Activated gamma-delta T cell treated with anti-CD3 and anti-CD28 coated beads, Interleukin-2, amount 50 U/mL, for 16 hours (primary cell): ENCODE measurements around the gene ANO5.

Experiments used
- DNase-seq: peaks from one replicate; pipeline ENCODE4 v3.0.0-alpha.2; 2020; ENCODE audit warnings: low read depth

ANO5 gene, protein sequence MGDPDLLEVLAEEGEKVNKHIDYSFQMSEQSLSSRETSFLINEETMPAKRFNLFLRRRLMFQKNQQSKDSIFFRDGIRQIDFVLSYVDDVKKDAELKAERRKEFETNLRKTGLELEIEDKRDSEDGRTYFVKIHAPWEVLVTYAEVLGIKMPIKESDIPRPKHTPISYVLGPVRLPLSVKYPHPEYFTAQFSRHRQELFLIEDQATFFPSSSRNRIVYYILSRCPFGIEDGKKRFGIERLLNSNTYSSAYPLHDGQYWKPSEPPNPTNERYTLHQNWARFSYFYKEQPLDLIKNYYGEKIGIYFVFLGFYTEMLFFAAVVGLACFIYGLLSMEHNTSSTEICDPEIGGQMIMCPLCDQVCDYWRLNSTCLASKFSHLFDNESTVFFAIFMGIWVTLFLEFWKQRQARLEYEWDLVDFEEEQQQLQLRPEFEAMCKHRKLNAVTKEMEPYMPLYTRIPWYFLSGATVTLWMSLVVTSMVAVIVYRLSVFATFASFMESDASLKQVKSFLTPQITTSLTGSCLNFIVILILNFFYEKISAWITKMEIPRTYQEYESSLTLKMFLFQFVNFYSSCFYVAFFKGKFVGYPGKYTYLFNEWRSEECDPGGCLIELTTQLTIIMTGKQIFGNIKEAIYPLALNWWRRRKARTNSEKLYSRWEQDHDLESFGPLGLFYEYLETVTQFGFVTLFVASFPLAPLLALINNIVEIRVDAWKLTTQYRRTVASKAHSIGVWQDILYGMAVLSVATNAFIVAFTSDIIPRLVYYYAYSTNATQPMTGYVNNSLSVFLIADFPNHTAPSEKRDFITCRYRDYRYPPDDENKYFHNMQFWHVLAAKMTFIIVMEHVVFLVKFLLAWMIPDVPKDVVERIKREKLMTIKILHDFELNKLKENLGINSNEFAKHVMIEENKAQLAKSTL

DNA sequence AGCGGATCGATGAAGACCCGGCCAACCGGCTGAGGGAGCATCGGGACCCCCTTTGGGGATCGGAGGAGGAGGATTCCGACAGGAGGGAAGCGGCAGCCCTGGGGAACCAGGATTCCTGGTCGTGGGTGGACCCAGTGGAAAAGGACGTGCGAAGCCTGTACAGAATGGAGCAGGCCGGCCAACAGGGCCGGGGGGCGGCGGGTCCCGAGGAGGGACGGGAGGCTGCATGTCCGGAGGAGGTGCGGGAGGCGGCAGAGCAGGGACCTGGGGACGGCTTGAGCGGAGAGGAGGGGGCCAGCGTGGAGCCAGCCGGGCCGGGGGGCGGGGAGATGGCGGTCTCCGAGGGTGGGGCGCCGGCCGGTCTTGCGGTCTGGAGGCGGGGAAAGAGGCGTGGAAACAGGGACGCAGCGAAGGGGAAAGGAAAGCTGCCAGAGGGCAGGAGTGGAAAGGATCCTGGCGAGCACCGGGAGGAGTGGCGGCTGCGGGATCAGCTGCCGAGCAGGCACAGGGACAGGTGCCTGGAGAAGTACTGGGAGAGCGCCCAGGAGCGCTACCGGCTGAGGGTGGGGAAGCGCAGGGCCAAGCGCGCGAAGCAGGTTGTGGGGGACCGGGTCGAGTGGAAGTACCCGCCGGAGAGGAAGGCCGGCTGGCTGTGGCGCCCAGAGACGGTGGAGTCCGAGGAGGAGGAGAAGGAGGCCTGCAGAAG is at the start of gene ANO5:
Gene ANO5 (plus strand): TSS at position 444 of the 706 bp plus-strand sequence. CDS start 408 bp downstream, outside the sequence.
- DNase-seq, result no peak

DNA sequence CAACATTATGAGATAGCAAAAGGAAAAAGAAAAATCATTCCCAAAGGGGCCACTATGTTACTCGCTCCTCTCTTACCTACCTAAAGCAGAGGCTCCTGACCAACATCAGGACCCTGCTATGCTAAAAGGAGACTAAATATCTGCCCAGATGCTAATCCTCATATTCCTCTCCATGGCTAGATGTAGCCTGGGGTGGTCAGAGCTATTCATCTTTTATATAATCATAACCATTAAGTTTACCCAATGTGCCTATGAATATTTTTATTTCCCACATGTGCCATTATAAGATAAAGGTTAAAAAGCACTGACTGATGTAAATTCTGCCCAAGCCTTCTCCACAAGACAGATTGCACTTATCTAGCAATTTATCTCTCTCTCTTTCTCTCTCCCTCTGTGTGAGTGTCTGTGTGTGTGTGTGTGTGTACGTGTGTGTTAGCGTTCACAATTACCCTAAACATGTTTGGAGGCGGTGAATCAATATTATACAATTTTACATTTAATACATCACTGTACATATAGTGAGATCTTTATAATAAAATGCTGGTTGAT is 41.2 kb upstream of the ANO5 start:
- no peak for DNase-seq

DNA sequence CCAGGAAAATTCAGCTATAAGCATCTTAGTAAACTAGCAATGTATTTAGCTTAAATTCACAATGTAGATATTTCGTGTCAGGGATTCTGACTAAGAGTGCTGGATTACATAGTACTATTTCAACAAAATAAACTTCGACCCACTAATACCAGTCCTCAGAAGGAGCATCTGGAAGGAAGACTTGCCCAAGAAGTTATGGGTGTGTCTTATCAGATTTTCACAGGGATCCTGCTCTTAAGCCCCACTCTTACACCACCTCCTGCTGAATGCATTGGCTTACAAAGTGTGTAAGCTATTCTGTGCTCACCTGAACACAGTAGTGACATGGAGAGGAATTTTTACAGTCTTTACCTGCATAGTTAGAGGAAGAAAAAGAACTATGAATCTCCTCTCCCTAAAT is 35.4 kb upstream of the ANO5 start:
- DNase-seq, result no peak

DNA sequence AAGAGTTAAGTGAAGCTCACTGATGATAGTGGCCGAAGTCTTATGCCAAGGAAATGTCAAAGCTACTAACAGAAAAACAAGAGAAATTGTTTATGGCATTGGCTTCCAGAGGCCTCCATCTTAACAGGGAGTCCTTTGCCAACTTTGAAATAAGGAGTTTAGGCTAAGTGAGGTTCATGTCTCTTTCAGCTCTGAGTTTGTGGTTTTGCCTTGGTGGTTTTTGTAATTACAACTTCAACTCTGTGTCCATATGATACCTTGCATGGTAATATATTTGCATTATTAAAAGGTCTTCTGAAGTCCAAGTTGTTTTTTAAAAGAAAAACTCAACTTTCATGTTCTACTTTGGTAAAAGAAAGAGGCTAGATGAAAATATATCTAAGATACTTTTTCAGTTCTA is 31.4 kb upstream of the ANO5 start:
- DNase-seq, result no peak

DNA sequence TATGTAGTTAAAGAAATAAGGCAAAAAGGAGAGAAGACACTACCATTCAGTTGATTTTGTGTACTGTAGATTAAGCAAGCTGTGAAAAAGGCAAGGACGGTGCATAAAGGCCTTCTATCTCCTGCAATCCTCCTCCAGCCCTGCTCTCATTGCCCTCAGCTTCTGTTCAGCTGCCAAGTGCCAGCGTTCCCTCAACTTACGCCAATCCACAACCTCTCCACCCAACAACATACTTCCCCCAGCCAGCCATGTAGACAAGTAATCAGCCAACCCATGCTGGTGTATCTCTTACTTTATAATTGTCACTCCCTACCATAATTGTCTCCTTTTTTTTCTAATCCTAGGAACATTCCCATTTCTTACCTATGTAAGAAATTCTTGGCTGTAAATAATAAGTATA is 30.1 kb upstream of the ANO5 start:
- DNase-seq, result no peak

DNA sequence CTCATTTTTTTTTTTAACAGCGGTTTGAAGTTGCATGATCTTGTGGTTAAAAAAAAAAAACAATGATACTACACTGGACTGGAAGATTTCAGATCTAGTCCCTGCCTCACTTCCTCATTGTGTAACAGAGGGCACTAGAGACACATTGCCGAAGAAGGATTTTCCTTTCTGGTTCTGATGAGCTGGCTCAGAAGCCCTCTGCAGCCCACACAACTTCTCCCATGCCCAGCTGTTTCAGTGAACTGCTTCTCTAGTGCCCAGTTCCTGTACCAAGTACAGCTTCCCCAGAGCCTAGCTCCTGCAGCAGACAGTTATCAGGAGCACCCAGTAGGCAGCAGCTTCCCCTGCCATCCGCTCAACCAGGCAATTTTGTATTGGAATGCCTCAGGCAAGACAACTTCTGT is 29.5 kb upstream of the ANO5 start:
- DNase-seq, result no peak

DNA sequence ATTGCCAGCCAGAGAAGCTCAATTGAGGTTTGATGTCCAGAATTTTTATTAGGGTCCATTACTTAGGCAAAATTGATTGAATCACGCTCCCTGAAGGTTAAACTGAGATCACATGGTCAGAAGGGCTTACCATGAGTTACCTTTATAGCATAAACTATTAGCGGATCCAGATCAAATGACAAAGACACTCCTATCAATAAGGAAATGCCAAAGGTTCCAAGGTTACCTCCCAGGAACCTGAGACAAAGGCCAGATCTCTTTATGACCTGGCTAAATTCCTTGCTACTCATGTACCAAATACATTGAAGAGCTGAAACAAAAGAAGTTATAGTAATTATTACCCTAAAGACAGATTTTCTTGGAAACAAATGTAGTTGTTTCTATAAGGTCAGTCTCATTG is 27.8 kb upstream of the ANO5 start:
- no peak for DNase-seq

DNA sequence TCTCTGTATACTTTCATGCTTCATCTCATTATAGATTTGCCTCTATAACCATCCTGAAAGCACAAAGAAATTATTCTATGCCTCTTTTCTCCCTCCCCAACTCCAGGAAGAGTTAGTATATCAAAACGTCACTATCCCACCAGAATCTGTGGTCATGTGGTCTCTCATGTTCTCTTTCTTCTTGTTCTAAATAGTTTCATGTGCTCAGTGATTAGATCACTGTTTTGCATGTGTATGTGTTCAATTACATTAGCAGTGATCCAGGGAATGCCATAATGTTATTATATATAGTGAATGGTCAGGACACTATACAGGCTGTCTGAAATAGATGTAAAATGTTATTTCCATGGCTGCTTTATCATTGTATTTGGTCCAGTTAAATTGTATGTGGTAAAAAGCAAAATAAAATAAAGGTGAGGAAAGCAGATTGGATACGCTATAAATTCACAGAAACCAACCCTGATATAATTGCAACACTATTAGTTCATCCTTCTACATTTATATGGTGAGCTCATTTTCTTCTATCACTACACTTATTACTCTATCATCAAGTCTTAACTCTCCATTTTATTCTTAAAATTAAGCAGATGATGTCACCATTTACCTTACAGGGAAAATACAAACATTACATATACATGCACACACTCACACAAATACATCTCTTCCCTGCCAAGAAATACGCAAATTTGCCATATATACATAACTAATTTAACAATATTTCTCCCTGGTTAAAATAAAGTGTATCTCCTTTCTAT is 26.9 kb upstream of the ANO5 start:
- no peak for DNase-seq

DNA sequence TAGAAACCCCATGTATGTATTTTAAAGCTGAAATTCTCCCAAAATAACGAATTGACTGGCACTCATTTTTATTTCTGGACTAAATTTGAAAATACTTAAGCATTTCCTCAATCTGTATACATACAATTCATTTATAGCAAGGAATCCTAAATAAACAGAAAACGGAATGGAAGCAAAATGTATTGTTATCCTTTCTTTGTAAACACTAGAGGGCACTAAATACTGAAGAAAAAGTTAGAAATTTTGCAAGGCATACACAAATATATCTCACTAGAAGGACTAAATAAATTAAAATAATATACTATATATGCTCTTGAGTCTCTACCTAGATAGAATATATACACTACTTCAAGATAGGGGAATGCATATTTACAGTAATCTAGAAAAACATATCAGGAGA is 23.1 kb upstream of the ANO5 start:
- no peak for DNase-seq

DNA sequence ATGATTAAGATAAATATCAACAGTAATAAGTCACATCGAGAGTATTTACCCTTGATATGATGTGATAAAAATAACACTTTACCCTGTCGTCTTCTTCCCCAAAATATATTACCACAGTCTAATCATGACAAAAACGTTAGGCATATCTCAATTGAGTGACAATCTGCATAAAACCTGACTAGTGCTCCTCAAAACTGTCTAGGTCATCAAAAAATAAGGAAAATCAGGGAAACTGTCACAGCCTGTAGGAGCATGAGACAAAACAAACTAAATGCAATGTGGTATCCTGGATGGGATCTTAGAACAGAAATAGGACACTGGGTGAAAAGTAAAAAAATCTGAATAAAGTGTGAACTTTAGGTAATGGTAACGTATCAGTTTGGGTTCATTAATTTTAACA is 19.4 kb upstream of the ANO5 start:
- no peak for DNase-seq

DNA sequence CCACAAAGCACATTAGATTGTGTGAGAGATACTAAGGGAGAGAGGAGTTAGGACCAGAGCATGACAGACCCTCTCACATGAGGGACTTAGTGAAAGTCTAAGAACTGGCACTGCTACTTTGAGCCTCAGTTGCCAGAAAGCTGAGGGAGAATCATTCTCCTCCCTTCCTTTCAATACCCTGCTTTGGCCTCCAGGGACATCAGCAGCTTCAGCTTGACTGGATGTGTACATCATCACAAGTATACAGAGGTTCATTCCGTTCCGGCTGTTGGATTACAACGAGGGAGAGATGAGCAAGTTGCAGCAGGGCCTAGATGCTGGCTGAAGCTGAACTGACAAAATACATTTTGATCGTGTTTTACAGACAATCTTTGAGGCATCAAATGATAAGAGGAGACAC is 15.7 kb upstream of the ANO5 start:
- DNase-seq, result no peak

DNA sequence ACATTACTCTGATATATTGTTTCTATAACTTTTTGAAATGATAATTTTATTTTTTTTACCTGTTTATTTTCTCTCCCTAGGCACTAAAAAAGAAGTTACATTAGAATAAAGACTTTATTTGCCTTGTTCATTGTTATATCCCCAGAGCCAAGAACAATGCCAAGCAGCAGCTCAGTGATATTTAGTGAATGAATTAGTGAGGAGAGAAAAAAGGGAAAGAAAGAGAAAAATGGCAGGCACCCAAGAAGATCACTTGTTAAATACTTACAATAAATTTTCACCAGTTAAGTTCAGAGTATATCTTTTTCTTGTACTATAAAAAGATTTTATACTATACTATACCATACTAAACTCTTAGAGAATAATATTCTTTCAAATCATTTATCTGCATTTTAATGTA is 13.3 kb upstream of the ANO5 start:
- DNase-seq, result no peak

DNA sequence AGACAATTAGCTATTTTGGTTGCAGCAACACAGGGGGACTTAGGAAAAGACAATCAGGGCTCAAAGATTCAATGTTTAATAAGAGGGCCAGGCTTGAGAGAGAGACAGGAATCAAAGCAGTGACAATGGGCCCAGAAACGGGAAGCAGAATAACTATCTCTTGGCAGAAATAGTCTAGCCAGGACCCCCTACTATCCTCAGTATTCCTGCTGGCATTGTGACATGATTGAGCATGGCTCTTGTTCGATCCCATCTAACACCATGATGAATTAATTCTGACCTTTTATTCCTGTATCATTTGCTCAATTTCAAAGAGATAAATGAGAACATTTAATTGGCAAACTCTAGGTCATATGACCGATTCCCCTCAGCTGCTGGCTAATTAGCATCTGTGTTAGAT is 12.8 kb upstream of the ANO5 start:
- DNase-seq, result no peak

DNA sequence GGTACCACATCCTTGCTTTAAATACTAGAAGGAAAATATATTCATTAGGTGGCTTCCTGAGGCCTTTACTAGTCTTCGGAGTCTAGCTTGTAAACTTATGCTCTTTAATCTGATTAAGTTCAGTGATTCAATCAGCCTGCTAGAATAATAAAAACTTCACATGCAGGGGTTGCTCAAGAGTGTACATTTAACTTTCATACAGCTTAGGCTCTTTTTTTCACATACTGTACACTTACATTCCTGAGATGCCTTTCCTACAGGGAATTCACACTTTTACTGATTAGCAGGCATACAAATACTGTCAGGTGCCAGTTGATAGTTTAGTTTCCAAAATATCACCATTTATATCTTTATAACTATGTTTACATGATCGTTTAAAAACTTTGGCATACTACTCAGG is 3.2 kb upstream of the ANO5 start:
- DNase-seq, result no peak

DNA sequence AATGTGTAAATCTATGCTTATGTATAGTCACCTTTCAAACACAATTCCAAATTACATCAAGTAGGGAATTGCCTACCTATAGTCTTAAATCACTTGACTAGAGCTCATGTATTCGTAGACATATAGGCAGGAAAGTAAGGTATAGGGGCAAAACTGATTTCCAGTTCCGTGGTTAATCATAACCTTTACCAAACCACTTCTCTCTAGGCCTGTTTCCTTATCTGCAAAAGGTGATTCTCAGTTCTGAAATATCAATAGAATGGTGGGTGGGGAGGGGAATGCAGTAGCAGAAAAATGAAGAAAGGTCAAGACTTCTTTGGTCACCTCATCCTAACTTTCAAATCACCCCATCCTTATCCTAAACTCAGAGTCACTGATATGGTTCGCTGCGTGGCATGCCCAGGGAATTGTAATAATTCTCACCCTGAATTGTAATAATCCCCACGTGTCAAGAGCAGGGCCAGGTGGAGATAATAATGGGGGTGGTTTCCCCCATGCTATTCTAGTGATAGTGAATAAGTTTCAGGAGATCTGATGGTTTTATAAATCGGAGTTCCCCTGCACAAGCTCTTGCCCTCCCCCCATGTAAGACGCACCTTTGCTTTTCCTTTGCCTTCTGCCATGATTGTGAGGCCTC is 1.9 kb upstream of the ANO5 start:
- DNase-seq, result no peak

DNA sequence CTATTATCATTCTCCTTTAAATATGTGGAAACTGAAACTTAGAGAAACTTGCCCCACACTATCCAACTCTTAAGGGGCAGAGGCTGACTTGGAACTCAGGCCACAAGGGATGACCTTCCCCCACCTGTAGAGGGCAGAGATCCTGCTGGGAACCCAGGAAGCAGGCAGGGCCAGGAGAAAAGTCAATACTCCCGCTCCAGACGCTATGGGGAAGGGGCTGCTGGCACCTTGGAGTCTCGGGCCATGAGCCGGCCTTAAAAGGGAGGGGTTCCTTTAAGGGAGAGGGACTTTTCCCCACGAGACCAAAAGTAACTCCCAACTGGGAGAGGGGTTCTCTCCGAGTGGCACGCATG is 620 bp upstream of the ANO5 start:
- DNase-seq, result no peak

DNA sequence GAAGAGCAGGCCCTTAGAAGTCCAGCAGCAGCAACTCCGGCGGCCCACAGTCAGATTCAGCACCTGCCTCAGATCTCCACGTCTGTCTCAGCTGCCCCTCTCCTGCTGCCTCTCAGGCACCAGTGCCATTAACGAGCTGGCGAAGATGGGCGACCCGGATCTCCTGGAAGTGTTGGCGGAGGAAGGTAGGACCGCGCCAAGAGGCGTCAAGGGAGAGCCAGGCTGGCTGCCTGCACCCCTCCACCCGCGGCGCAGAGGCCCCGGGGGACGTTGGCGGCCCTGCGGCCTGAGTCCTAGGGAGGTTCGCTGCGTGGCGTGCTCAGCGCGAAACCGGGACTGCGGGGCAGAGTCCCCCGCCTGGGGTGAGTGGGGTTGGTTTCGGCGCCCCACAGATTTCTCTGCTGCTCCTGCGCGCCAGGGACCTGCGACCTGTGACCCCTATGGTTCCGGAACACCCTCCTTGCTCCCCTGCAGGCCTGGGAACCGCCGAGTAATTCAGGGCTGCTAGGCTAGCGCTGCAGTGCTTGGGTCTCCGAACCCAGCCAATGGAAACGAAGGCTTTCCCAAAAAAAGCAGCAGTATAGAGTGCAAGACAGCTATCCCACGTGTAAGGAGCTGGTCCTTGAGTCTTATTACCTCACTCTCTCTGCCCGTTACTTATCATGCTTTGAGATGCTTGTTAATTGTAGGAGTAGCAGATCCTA is 615 bp downstream of the ANO5 start:
- no peak for DNase-seq

DNA sequence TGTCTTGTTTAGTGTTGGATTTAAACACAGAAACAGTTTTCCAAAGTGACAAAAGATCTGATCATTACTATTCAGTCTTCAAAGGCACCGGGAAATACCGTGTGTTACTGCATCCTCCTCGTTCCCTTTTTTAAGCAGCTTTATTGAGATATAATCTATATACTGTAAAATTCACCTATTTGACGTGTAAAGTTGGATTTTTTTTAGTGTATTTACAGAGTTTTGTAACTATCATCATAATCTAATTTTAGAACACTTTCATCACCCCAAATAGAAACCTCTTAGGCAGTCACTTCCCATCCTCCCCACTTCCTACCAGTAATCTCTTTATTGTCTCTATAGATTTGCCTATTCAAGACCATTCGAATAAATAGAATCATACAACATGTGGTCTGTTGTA is 1.4 kb downstream of the ANO5 start:
- DNase-seq, result no peak

DNA sequence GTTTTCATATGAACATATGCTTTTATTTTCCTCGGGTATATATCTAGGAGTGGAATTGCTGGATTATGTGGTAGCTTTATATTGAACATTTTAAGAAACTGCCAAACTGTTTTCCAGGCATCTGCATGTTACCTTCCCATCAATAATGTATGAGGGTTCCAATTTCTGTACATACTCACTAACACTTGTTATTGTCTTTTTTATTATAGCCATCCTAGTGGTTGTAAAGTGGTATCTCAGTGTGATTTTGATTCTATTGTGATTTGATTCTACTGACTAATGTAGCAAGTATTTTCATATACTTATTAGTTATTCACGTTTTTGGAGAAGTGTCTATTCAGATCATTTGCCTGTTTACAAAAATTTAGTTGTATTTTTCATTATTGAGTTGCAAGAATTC is 2.0 kb downstream of the ANO5 start:
- no peak for DNase-seq

DNA sequence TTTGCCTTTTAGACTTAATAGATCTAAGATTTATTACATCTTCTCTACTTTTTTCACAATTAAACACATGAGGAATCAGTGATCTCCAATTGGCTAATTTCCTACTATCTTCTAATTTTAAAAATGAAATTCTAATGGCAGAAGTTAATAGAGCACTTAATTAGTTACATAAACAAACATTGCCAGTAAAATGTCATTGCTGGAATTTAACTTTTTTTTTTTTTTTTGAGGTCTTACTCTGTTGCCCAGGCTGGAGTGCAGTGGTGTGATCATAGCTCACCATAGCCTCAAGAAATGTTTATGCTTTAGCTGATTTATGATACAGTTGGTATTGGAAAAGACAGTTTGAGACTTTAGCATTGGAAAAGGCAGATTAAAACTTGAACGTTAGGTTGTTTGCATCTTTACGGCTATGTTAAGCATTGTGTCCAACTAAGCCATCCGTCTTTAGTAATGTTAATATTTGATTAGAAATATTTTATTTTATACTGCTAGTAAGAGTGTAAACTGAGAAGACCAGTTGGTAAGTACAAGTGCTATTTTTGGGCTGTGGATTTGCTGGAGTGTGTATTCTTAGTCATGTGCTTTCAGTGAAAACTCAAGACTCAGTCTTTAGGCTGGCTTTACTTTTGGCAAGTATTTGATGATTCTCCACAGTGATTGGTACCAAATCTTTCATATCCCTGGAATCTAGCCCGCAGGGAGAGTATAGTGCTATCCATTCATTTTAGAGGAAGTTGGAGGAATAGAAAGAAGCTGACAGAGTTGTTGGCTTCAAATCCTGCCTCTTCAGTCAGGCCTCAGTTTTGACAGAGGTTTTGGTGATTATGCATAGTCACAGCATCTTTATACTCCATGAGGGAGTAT is 4.5 kb downstream of the ANO5 start:
- DNase-seq, result no peak
